GM21515 (cell line): ENCODE results near the gene IRX4.
"Not testable (repeated sequence)": the region's sequence is repeated elsewhere in the genome, so short reads cannot be mapped to it uniquely, and the experiment has no call there.

Experiments used
- ATAC-seq: cut with Tn5 transposase; IDR thresholded peaks from one replicate; pipeline ENCODE4 v1.9.1; 2021; ENCODE audit not compliant: unreplicated experiment

The IRX4 gene

GRCh38 chr5:1860949-1861348 is 21.8 kb downstream of the IRX4 start:
- no peak for ATAC-seq

DNA sequence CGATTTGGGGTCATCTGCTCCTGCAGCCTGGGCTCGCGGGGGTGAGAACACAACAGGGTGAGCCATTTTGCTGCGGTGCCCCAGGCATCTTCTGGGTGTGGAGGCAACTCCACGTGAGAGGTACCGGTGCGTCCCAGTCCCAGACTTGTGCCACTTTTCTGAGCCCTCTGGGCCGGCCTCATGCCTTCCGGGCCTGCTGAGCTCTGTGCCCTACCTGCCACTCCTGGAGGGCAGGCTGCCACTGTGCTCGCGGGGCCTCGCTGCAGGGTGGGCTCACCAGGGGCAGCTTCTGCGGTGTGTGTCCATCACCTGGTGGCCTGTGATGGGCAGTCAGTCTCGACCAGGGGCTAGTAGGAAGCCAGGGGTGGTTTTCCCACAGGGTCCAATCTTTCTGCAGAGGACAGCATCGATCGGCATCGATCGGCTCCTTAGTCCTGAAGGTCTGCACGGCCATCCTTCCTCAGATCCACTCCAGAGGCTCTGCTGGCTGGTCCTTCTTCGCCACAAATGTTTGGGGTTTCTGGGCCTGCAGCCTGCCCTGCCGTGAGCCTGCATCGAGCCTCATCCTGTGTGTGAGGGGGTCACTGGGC is 22.6 kb downstream of the IRX4 start:
- no peak for ATAC-seq

GRCh38 chr5:1859099-1859498 is 23.6 kb downstream of the IRX4 start:
- ATAC-seq, result no peak

- ATAC-seq, result no peak
Measured at GRCh38 chr5:1858436-1858835, 24.3 kb downstream of the IRX4 start.

- no peak for ATAC-seq
Measured at GRCh38 chr5:1857256-1857600, 25.5 kb downstream of the IRX4 start.

- no peak for ATAC-seq
Measured at GRCh38 chr5:1856596-1857255, 26.0 kb downstream of the IRX4 start.

GRCh38 chr5:1855596-1855995 is 27.1 kb downstream of the IRX4 start:
- ATAC-seq, result no peak

GRCh38 chr5:1855075-1855474 is 27.6 kb downstream of the IRX4 start:
- ATAC-seq, result no peak

DNA sequence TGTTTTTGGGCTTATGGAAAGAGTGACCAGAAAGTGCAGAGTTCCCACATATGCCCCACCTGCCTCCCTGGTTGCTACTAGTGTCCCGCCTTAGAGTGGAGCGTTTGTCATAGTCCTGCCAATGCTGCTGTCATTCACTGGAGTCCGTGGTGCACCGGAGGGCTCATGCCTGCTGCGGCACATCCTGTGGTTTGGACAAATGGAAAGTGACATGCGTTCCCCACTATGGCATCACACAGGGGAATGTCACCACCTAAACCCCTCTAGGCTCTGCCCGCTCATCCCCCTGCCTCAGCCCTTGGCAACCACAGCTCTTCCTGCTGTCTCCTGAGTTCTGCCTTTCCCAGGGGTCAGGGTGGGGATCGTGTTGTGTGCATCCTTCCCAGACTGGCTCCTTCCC is 29.2 kb downstream of the IRX4 start:
- no peak for ATAC-seq

GRCh38 chr5:1852324-1852947 is 30.3 kb downstream of the IRX4 start:
- no peak for ATAC-seq

- no peak for ATAC-seq
Measured at GRCh38 chr5:1851290-1851934, 31.3 kb downstream of the IRX4 start.

- ATAC-seq, result no peak
Measured at GRCh38 chr5:1850324-1851154, 32.2 kb downstream of the IRX4 start.

DNA sequence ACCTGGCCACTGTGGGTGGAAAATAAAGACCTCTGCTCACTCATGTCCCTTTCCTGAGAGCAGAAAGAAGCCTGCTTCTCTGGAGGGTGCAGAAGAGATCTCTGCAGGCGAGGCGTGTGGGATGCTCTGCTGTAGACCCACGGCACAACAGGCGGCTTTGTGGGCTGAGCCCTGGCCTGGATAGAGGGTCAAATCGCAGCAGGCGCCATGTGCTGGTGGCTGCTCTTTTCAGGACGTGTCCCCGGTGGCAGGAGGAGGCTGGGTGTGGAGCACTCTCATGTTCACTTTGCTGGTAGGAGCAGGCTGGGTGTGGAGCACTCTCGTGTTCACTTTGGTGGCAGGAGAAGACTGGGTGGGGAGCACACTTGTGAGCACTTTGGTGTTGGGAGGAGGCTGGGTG is 35.1 kb downstream of the IRX4 start:
- ATAC-seq, result no peak

DNA sequence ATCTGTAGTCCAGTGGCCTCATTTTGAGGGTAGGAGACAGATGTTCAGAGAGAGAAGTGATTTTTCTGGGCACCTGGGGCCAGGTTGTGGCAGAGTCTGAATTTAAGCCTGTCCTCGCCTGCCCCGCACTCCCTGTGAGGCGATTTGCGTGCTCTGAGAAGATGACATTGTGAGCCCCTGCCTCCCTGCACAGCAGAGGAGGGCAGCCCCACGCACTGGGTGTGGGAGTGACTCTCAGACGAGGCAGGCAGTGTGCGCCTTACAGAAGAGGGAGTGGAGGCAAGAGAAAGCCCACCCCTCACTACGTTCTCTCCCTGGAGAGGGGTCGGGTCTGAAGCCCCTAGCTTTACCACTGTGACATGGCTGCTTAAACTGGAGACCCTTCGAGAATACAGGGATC is 35.7 kb downstream of the IRX4 start:
- ATAC-seq, result no peak

DNA sequence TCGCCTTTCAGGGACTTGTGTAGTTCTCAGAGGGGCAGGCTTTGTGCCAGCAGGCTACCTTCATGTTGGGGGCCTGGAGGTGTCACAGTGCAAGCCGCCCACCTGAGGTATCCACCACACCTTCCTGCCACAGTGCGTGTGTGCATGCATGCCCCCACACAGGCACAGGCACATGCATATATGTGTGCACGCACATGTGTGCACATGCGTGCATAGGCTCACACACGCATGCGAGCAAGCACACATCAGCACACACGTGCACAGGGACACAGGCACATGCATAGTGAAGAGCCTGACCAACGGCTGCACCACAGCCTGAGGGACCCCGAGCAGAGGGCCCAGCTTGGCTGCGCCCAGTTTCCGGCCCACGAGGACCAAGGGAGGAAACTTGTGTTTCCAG is 36.1 kb downstream of the IRX4 start:
- no peak for ATAC-seq

DNA sequence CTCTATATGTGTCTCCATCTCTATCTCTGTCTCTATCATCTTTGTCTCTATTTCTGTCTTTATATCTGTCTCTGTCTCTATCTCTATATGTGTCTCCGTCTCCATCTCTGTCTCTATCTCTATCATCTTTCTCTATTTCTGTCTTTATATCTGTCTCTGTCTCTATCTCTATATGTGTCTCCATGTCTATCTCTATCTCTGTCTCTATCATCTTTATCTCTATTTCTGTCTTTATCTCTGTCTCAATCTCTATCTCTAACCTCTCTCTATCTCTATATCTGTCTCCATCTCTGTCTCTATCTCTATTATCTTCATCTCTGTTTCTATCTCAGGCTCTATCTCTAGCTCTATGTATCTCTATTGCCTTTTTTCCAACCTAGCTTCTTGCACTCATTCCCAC is 37.0 kb downstream of the IRX4 start:
- ATAC-seq, result no peak

DNA sequence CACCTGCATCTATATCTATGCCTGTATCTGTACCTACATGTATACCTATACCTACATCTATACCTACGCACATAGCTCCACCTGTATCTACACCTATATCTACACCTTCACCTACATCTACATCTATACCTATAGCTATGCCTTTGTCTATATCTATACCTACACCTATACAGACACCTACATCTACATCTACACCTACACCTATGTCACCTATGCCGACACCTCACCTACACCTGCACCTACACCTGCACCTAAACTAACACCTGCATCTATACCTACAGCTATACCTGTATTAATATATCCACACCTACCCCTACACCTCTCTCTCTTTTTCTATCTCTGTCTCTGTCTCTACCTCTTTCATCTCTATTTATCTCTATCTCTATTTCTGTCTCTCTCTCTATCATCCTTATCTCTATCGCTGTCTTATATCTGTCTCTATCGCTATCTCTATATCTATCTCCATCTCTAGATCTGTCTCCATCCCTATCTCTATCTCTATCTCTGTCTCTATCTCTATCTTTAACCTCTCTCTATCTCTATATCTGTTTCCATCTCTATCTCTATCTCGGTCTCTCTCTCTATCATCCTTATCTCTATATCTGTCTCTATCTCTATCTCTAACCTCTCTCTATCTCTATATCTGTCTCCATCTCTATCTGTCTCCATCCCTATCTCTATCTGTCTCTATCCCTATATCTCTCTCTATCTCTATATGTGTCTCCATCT is 37.9 kb downstream of the IRX4 start:
- ATAC-seq, result no peak

DNA sequence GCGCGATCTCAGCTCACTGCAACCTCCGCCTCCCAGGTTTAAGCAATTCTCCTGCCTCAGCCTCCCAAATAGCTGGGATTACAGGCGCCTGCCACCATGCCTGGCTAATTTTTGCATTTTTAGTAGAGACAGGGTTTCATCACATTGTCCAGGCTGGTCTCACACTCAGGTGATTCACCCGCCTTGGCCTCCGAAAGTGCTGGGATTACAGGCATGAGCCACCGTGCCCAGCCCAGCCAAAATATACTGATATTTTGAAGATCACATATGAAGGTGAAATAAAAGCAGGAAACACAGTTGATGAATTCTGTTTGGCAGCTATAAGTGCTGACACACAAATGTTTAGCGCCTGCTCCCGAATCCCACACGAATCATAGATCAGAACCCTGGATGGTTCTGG is 39.0 kb downstream of the IRX4 start:
- ATAC-seq, result not testable (repeated sequence)

DNA sequence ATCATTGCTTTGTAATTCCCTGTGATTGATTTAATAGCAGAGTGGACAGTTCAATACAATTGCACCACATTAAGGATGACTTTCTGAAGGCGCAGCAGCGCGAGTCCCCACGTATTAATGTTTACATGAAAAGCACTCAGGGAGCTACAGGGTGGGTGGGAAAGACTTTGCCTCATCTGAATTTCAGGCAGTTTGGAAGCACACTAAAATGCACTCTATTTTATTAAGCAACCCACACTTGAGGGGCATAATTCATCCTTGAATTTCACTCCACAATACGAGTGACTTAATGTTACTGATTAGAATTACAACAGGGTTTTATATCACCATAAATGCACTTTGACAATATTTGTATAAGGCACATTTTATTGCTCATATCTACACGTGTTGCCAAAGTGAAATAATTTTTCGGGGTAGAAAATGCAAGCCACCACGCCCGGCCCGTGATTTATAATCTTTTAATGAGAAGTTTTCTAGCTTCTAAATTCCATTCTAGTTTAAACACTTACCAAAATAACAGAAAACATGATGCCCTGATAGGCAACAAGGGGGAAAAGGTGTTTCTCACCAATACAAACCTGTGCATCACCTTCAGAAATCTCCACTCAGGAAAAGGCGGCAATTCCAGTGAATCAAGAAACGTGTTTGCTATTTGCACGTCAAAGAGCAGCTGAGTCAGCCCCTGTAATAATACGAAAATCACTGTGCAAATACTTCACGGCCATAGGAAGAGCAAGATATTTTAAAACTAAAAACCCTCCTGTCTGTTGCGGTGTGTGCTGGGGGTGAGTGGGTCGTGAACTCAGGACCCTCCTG is 40.5 kb downstream of the IRX4 start:
- no peak for ATAC-seq
